Uterus (tissue), 2 donors: ENCODE results near the gene INHBB.

Source experiments
- POLR2A ChIP-seq, 2 donors: fragments of 450-650 bp; IDR thresholded peaks; one replicate each; pipeline ENCODE4 v1.6.1; 2016; ENCODE audit warnings: antibody characterized with exemption in 2 of 2, mild to moderate bottlenecking in 1 of 2, moderate library complexity in 1 of 2
- TF ChIP-seq, protein P1 (sequence below), 4 experiments: fragments of 200-600 bp in 2 of 4; fragments of 450-650 bp in 2 of 4; sonication (generic) in 2 of 4; IDR thresholded peaks; one replicate each; pipeline ENCODE4 v1.5.1; 2016 to 2019; ENCODE audit warnings: antibody characterized with exemption in 4 of 4, mild to moderate bottlenecking in 2 of 4, moderate library complexity in 1 of 4

DNA sequence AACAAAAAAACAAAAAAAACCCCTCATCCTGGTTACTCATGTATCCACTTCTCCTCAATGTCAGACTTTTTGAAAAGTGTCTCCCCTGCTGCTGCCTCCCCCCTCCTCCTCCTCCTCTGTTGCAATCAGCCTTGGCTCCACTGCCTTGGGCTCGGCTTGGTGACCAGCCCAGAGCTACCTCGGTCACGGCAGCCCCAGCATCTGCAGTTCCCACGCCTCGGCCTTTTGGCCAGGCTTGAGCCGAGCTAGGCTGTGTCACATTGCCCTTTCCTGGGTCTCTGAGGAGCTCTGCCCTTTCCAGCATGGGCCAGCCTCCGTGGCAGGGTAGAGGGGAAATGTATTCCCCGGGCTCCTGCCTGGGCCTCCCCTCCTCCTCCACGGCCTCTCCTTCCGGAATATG is 22.7 kb upstream of the INHBB start:
- TF ChIP-seq, protein P1, sequence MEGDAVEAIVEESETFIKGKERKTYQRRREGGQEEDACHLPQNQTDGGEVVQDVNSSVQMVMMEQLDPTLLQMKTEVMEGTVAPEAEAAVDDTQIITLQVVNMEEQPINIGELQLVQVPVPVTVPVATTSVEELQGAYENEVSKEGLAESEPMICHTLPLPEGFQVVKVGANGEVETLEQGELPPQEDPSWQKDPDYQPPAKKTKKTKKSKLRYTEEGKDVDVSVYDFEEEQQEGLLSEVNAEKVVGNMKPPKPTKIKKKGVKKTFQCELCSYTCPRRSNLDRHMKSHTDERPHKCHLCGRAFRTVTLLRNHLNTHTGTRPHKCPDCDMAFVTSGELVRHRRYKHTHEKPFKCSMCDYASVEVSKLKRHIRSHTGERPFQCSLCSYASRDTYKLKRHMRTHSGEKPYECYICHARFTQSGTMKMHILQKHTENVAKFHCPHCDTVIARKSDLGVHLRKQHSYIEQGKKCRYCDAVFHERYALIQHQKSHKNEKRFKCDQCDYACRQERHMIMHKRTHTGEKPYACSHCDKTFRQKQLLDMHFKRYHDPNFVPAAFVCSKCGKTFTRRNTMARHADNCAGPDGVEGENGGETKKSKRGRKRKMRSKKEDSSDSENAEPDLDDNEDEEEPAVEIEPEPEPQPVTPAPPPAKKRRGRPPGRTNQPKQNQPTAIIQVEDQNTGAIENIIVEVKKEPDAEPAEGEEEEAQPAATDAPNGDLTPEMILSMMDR (IDR thresholded peaks at IDR 0.05), result no peak
- no peak for TF ChIP-seq POLR2A (IDR thresholded peaks at IDR 0.05)
